Daoy (cell line): Measurements from ENCODE around the gene PHAX. TPM values are rescaled to one million over a fixed set of nuclear protein-coding genes. Genes with fewer than 3 reads are reported as not detected.
"Not testable (repeated sequence)": the region's sequence is repeated elsewhere in the genome, so short reads cannot be mapped to it uniquely, and the experiment has no call there.

Experiments used
- DNase-seq: peaks from one replicate; pipeline ENCODE4 v3.0.0-alpha.2; 2015; ENCODE audit warnings: low read depth
- total RNA-seq: library from RNA; depleted of rRNA; stranded (reverse); fragments of >200 nt; shearing (Covaris generic); gene quantifications from 2 replicates; pipeline ENCODE4 v1.2.3, GENCODE V29; 2014; rRNA removed

The PHAX gene, protein sequence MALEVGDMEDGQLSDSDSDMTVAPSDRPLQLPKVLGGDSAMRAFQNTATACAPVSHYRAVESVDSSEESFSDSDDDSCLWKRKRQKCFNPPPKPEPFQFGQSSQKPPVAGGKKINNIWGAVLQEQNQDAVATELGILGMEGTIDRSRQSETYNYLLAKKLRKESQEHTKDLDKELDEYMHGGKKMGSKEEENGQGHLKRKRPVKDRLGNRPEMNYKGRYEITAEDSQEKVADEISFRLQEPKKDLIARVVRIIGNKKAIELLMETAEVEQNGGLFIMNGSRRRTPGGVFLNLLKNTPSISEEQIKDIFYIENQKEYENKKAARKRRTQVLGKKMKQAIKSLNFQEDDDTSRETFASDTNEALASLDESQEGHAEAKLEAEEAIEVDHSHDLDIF
- 62.9 and 85.0 TPM in 2 replicates for total RNA-seq

DNA sequence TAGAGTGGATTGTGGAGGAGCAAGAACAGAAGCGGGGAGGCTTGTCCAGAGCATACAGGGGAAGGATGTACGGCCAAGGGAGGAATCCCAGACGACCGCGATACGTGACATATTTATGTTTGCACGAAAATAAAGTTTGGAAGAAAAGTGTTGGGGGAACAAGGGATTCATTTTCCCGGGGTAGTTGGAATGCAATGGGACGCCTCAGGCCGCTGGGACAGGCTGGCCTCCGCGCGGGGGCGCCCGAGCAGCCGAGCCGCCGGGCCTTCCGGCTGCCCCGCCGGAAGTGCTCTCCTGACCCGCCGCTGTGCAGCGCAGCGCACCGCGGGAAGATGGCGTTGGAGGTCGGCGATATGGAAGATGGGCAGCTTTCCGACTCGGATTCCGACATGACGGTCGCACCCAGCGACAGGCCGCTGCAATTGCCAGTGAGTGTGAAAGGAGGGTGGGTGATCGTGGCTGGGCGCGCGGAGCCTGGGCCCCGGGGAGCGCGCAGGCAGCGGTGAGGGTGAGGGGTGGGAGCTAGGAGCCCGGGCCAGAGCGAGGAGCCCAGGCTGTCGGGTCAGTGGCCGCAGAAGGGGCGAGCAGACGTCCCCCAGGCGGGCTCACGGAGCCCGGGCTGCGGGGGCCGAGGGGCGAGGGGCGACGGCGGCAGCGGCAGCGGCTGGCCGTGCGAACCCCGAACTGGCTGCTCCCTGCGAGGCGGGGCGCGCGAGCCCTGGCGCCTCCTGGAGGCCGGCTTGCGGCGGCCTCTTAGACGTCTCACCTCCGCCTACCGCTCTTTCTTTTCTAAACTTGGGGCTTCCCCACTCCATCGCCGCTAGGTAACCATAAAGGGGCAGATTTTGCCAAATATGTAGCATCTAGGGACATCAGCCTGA lies at the start of gene PHAX:
Gene PHAX (plus strand): TSS at position 317 of the 881 bp plus-strand sequence. CDS start 16 bp downstream, at position 333.
- DNase-seq: peak; percentile 91

DNA sequence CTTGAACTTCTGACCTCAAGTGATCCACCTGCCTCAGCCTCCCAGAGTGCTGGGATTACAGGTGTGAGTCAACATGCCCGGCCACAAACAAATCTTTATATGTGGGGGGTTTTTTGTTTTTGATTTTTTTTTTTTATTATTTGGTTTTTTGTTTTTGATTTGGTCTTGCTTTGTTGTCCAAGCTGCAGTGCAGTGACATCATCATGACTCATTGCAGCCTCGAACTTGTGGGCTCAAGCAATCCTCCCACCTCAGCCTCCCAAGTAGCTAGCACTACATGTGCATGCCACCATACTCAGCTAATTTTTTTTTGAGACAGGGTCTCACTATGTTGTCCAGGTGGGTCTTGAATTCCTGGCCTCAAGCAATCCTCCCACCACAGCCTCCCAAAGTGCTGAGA lies 48.1 kb upstream of the PHAX start:
- no peak for DNase-seq

DNA sequence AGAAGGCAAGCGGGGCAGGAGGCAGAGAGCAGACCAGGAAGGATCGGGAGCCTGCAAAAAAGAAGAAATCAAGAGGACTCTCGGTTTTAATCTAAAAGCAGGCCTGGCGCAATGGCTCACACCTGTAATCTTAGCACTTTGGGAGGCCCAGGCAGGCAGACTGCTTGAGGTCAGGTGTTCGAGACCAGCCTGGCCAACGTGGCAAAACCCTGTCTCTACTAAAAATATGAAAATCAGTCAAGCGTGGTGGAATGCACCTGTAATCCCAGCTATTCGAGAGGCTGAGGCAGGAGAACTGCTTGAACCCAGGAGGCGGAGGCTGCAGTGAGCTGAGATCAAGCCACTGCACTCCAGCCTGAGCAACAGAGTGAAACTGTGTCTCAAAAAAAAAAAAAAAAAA lies 45.6 kb upstream of the PHAX start:
- DNase-seq: not testable (repeated sequence)

DNA sequence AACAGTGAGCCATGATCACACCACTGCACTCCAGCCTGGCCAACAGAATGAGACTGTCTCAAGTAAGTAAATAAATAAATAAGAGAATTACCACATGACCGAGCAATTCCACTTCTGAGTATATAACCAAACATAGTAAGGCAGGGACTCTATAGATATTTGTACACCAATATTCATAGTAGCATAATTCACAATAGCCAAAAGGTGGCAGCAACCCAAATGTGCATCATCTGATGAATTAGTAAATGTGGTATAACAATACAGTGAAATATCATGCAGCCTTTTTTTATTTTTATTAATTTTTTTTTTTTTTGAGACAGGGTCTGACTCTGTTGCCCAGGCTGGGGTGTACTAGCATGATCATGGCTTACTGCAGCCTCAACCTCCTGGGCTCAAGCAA lies 38.8 kb upstream of the PHAX start:
- no peak for DNase-seq

DNA sequence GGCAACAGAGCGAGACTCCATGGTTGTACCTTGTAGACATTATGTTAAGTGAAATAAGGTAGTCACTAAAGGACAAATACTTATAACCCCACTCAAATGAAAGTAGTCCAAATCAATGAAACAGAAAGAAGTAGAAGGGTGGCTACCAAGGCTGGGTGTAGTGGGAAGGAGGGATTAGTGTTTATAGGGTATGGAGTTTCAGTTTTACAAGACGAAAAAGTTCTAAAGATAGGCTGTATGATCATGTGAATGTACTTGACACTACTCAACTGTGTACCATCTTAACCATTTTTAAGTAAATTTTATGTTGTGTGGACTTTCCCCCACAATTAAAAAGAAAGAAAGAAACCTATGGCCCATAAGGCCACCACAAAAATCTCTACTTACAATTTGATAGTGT lies 37.9 kb upstream of the PHAX start:
- DNase-seq: no peak

DNA sequence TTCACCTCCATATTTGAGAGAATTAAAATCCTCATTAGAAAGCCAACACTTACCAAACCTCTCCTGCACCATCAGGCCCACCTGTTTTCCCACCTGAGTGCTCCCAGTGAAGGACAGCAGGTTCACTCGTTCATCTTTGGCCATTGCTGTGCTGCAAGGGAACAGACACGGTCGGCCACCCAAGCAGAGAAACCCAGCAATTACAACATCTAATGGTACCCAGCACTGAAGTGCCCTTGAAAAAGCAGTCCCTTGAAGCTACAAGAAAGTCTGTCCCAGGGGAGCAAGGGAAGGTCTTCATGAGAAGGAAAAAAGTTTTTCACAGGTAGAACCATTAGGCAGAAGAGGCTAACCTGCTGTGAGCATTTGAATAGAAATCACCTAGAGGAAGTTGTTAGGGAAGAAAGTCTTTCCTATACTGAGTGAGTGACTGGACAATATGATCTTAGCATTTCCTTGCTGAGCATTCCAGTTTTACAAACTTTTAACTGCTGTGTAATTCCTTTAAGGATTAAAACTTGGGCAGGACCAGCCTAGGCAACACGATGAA lies 32.5 kb upstream of the PHAX start:
- no peak for DNase-seq

DNA sequence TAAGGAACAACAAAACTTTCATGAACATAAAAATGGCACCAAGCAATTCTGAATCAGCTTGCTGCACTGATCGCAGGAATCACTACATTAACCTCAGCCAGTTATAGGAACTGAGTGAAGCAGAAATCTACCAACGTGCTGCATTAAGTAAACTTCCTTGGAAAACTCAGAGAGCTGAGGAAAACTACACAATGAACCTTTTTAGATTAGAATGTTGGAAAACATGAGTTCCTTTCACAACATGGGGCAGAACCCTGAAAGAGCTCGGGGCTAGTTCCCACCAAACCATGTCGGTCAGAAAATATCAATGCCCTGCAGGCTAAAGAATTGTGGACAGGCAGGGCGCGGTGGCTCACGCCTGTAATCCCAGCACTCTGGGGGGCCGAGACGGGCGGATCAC lies 25.1 kb upstream of the PHAX start:
- DNase-seq: no peak

DNA sequence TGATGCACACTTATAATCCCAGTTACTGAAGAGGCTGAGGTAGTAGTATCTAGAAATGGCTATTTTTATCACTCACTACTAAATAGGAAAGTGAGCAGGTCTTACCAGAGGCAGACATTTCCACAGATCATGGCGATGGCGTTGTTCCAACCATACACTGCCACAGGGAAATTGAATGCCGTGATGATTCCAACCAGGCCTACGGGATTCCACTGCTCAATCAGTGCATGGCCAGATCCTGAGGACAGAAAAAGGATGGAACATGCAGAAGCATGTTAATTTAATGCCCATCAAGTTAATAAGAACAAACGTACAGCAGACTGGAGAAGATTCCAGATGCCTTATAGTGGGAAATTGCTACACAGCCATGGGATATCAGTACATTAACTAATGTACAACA lies 23.8 kb upstream of the PHAX start:
- no peak for DNase-seq

DNA sequence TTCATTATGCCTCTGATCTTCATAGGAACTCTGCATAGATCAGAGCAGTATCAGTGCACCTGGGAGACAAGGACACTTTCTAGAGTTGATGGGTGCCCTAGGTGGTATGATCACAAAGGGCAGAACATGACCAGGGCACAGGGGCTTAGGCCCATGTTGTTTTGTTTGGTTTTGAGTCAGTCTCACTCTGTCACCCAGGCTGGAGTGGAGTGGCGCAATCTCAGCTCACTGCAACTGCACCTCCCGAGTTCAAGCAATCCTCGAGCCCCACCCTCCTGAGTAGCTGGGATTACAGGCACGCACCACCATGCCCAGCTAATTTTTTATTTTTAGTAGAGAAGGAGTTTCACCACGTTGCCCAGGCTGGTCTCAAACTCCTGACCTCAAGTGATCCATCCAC lies 23.3 kb upstream of the PHAX start:
- DNase-seq: no peak

DNA sequence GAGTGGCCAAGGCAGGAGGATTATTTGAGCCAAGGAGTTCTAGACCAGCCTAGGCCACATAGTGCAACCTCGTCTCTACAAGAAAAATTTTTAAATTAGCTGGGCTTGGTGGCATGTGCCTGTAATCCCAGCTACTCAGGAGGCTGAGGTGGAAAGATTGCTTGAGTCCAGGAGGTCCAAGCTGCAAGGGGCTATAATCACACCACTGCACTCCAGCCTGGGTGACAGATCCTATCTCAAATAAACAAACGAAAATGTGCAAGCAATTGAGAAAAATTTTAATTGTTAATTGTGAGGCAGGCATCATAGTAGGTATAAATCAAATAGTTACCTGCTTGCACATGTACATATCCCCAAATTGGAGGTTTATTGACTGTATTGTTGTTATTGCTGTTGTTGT lies 21.0 kb upstream of the PHAX start:
- DNase-seq: no peak

DNA sequence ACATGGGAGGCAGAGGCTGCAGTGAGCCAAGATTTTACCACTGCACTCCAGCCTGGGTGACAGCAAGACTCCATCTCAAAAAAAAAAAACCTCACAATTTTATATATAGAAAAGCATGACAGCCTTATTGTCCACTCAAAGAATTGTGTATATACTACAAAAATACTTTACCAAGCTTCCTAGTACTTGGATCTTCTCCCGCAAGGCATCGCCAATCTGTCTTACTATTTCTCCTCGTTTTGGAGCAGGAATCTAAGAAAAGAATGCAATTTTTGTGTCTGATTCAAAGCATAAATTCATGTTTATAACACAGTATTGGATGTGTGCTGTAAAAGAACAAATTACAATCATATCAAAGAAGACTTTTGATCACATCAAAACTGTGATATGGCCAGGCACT lies 17.0 kb upstream of the PHAX start:
- no peak for DNase-seq

DNA sequence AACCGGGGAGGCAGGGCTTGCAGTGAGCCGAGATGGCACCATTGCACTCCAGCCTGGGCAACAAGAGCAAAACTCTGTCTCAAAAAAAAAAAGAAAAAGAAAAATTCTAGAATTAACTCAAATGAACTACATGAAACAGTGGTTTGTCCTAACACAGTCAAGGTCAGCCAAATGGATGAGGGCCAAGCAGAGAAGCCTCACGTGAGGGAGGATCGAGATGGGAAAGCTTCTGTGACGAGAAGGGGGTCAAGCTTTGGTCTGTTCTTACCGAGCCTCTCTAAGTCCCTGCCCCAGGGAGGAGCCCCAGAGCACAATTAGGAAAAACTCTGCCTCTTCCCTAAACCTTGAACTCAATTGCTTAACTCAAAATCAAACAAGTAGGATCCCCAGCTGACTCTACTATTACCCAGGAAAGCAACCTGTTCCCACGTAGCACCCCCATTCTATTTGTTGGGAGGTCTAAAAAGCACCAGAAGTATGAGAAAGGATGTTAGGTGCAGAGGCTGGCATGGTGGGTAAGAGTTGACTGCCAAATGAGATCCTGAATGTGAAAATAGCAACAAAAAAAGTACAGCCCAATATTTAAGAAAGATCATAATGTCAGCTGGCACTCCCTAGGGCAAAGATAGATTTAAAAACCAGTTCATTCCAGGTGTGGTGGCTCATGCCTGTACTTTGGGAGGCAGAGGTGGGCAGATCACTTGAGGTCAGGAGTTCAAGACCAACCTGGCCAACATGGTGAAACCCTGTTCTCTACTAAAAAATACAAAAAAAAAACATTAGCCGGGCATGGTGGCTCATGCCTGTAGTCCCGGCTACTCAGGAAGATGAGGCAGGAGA lies 13.0 kb upstream of the PHAX start:
- no peak for DNase-seq

DNA sequence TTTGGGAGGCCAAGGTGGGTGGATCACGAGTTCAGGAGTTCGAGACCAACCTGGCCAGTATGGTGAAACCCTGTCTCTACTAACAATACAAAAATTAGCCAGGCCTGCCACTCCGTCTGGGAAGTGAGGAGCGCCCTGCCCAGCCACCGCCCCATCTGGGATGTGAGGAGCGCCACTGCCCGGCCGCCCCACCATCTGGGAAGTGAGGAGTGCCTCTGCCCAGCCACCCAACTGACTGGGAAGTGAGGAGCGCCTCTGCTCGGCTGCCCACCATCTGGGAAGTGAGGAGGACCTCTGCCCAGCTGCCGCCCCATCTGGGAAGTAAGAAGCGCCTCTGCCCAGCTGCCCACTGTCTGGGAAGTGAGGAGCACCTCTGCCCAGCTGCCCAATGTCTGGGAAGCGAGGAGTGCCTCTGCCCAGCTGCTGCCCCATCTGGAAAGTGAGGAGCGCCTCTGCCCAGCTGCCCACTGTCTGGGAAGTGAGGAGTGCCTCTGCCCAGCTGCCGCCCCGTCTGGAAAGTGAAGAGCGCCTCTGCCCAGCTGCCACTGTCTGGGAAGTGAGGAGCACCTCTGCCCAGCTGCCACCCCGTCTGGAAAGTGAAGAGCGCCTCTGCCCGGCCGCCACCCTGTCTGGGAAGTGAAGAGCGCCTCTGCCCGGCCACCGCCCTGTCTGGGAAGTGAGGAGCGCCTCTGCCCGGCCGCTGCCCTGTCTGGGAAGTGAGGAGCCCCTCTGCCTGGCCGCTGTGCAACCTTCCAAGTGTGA lies 11.0 kb upstream of the PHAX start:
- no peak for DNase-seq

DNA sequence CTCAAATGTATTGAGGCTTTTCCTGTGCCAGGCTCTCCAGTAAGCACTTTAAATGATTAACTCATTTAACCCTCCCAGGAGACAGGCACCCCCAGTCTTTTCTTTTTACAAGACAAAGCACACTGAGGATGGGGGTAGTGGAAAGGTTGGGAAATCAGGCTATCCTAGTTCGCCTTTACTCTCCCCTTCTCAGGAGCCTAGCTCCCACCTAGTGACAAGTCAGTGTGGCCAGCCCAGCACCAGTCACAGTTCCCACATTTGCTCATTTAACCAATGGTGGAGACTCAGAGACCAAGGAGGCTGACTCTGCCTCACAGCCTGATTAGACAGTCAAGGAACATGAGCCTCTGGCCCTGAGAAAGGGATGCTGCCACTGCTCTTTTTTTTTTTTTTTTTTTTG lies 9.2 kb upstream of the PHAX start:
- no peak for DNase-seq

DNA sequence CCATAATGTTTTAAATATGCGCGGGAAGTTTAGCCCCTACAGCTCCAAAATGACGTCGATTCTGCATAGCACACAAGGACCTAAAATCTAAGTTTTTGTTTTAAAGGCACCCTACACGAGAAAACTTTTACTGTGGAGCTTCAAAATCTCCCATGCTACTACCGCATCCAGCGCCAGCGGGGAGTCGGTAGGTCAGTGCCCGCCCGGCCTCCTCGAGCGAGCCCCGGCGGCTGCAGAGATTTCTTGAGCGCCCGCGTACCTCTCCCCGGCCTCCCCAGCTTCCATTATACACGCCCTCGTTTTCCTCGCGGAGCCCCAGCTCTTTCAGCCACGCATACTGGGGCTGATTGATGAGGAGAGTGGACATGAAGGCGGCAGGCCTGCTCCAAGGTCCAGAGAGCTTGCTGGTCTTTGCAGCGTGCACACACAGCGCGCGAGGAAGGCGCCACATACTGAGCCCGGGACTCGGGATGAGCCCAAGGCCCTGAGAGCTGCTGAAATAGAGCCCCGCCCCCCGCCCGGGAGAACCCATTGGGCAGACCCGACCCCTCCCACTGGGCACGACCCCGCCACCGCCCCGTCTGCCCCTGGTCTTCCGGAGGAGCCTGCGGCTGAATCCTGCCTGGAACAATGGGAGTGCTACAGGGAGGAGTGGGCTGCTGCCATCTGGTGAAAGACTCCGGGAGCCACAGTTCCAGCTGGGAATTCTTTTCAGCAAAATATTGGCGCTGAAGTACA lies 5.8 kb upstream of the PHAX start, which contains the start of gene ALDH7A1:
Gene ALDH7A1 (minus strand): TSS at position 472 of the 738 bp plus-strand sequence. CDS start 21 bp downstream, at position 451.
- DNase-seq: peak; percentile 96

DNA sequence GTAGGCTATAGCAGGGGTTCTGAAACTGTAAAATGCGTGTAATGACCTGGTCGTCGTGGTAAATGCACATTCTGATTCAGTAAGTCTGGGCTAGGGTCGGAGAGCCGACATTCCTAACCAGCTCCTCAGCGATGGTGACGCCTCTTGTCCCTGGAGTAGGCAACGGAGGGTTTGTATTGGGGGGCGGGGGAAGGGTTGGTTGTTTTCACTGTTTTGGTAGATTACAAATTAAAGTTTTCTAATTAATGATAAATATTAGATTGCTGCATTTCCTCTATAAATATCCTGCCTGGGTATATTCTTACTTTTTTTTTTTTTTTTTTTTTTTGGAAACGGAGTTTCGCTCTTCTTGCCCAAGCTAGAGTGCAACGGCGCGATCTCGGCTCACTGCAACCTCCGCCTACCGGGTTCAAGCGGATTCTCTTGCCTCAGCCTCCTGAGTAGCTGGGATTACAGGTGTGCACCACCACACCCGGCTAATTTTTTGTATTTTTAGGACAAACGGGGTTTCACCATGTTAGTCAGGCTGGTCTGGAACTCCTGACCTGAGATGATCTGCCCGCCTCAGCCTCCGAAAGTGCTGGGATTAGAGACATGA lies 5.2 kb upstream of the PHAX start:
- DNase-seq: no peak

DNA sequence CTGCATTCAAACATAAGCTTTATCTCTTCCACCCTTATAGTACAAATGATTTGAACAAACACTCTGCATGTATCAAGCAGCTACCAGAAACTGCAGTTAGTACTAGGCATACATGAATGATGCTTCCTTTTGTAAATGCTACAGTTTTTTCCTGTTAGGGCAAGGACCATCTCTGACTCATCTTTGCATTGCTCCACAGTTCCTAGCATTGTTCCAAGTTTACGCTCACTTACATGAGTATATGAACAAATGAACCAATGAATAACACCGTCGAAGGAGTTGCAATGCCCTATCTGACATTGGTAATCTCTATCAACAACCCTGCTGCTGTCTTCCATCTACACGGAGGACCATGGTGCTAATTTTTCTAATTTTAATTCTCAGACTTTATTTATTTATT lies 3.6 kb upstream of the PHAX start:
- DNase-seq: no peak

DNA sequence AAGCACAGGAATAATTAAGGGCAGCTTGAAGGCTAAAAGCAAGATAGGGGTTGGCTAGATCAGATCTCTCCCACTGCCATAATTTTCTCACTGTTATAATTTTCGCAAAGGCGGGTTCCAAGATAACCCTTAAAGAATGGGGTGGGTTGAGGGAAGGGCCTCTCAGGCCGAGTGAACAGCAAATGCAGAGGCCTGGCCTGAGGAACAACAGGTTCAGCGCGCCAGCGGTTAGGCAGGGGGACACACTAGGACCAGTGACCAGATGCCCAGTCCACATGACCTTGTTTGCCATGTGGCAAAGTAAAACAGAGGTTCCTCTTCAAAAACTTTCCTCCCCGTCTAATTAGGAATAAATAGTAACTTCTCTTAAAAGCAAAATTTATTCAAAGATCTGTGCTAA lies 1.2 kb upstream of the PHAX start:
- DNase-seq: no peak

DNA sequence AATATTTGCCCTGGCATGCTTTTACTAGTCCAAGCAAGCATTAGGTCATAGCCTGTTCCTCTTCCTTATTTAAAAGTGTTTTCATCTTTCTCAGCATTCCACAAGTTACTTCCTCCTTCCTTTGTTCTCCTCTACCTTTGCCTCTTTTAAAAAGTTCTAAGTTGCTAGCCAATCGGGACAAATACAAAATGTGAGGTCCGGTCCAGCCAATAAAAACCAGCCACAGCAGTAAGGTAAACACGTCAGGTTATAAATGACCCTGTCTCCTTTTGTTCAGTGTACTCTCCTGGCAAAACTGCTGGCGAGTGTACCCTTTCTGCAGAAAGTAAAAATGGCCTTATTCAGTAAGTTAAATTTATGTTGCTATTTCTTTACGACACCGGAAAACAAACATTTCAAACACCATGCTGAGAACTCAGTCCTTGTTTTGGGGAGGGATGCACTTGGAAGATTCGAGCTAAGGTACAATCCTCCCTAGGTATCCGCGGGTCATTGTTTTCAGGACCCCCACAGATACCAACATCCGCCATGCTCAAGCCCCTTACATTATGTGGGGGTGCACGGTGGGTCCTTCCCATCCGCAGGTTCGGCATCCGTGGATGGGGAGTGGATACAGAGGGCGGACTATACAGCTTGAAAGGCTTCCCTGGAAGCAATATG lies 646 bp upstream of the PHAX start:
- not testable (repeated sequence) for DNase-seq
